Breast epithelium (tissue), 4 donors: ENCODE measurements around the gene KPNA5. TPM values are rescaled to one million over a fixed set of nuclear protein-coding genes. Genes with fewer than 3 reads are reported as not detected.
"Not testable (repeated sequence)": the region's sequence is repeated elsewhere in the genome, so short reads cannot be mapped to it uniquely, and the experiment has no call there.

ENCODE experiments used
- DNase-seq, 2 donors: peaks; one replicate each; pipeline ENCODE4 v3.0.0-alpha.2; 2019; ENCODE audit warnings: low spot score in 2 of 2
- H3K27ac ChIP-seq, 2 donors: fragments of 200-600 bp; sonication (generic) in 1 of 2; one replicate each; pipeline ENCODE4 v1.5.1; 2016 to 2019; ENCODE audit warnings: mild to moderate bottlenecking in 1 of 2
- H3K27me3 ChIP-seq, 2 donors: fragments of 200-600 bp; sonication (generic) in 1 of 2; one replicate each; pipeline versions ENCODE4 v1.5.1 to v1.6.0; 2017 to 2019; ENCODE audit warnings: control low read depth in 1 of 2, mild to moderate bottlenecking in 1 of 2
- H3K36me3 ChIP-seq: fragments of 200-600 bp; one replicate; pipeline ENCODE4 v1.5.1; 2019
- H3K4me1 ChIP-seq, 2 donors: fragments of 200-600 bp; sonication (generic); one replicate each; pipeline ENCODE4 v1.5.1; 2016 to 2019; ENCODE audit warnings: control low read depth in 1 of 2
- H3K4me3 ChIP-seq, 3 donors: fragments of 200-600 bp; sonication (generic); 1 replicate in 2 of 3; 2 replicates in 1 of 3; pipeline ENCODE4 v1.5.1; 2016 to 2019; ENCODE audit warnings: mild to moderate bottlenecking in 3 of 3, moderate library complexity in 2 of 3
- H3K9me3 ChIP-seq, 2 donors: fragments of 200-600 bp; sonication (generic) in 1 of 2; one replicate each; pipeline ENCODE4 v1.5.1; 2016 to 2019; ENCODE audit warnings: control low read depth in 1 of 2
- CTCF ChIP-seq, 3 donors: fragments of 450-650 bp; IDR thresholded peaks; one replicate each; pipeline ENCODE4 v1.5.1; 2016 to 2017; ENCODE audit warnings: antibody characterized with exemption in 3 of 3, mild to moderate bottlenecking in 3 of 3, moderate library complexity in 3 of 3
- POLR2A ChIP-seq: fragments of 450-650 bp; IDR thresholded peaks from one replicate; pipeline ENCODE4 v1.6.1; 2016; ENCODE audit warnings: antibody characterized with exemption, mild to moderate bottlenecking, moderate library complexity
- POLR2AphosphoS5 ChIP-seq, 3 donors: sonication (generic); formaldehyde crosslinking; IDR thresholded peaks; one replicate each; pipeline ENCODE4 v1.6.1; 2017; ENCODE audit warnings: antibody characterized with exemption in 3 of 3
- intact Hi-C: fragments of 100-400 bp; cut with DNase I; formaldehyde crosslinking; loops from one replicate; pipeline ENCODE4 v1.15.1; 2023; ENCODE audit warnings: low total_unique reads
- total RNA-seq, 3 donors: library from RNA; depleted of rRNA; stranded (reverse); fragments of >200 nt; gene quantifications; one replicate each; pipeline ENCODE4 v1.1.0, GENCODE V29; 2016

KPNA5 gene
- total RNA-seq, 3 donors from 2014 or later = 10.8 to 14.3 (median 11.2) TPM

GRCh38 chr6:116651916-116652315, 29.1 kb upstream of the KPNA5 start:
- Histone ChIP-seq H3K36me3 (no peaks in the 10 kb centered on the region), H3K27ac (no peak overlapping the region), H3K4me3 (no peak overlapping the region), H3K9me3 (no peaks in the 10 kb centered on the region), H3K4me1 (no peaks in the 10 kb centered on the region), H3K27me3 (no peaks in the 10 kb centered on the region)
- intact Hi-C loops = no loop called here
- TF ChIP-seq POLR2A = no peak
- no peak for TF ChIP-seq CTCF (IDR thresholded peaks at IDR 0.05)
- TF ChIP-seq POLR2AphosphoS5 (IDR thresholded peaks at IDR 0.05) = no peak
- DNase-seq = no peak

GRCh38 chr6:116661594-116661993, 19.4 kb upstream of the KPNA5 start:
- intact Hi-C loops = no loop called here
- DNase-seq = no peak
- H3K36me3 ChIP-seq = no peaks in the 10 kb centered on the region
- TF ChIP-seq POLR2A (no peak), POLR2AphosphoS5 (IDR thresholded peaks at IDR 0.05) (no peak), CTCF (IDR thresholded peaks at IDR 0.05) (no peak)
- no peaks in the 10 kb centered on the region for H3K27me3 ChIP-seq
- H3K4me1 ChIP-seq = no peaks in the 10 kb centered on the region
- H3K9me3 ChIP-seq = no peaks in the 10 kb centered on the region
- H3K27ac ChIP-seq = no peak overlapping the region
- no peak overlapping the region for H3K4me3 ChIP-seq

- Histone ChIP-seq H3K4me3 (no peak overlapping the region), H3K4me1 (peaks cover 0 to 3% of the 10 kb centered on the region in 2 donors), H3K27ac (no peak overlapping the region), H3K27me3 (no peaks in the 10 kb centered on the region), H3K36me3 (no peaks in the 10 kb centered on the region), H3K9me3 (no peaks in the 10 kb centered on the region)
- DNase-seq = no peak
- no peak for TF ChIP-seq POLR2A
- TF ChIP-seq POLR2AphosphoS5 (IDR thresholded peaks at IDR 0.05) = no peak
- TF ChIP-seq CTCF (IDR thresholded peaks at IDR 0.05) = no peak
- intact Hi-C loops = no loop called here
These were observed 18.8 kb upstream of the KPNA5 start for GRCh38 chr6:116662202-116662601.

GRCh38 chr6:116663308-116663707, 17.7 kb upstream of the KPNA5 start:
- intact Hi-C loops = no loop called here
- no peak overlapping the region for H3K4me3 ChIP-seq
- TF ChIP-seq POLR2A (no peak), POLR2AphosphoS5 (IDR thresholded peaks at IDR 0.05) (no peak), CTCF (IDR thresholded peaks at IDR 0.05) (no peak)
- H3K9me3 ChIP-seq = no peaks in the 10 kb centered on the region
- no peak for DNase-seq
- H3K36me3 ChIP-seq = no peaks in the 10 kb centered on the region
- peaks cover 0 to 3% of the 10 kb centered on the region in 2 donors for H3K4me1 ChIP-seq
- H3K27ac ChIP-seq = no peak overlapping the region
- no peaks in the 10 kb centered on the region for H3K27me3 ChIP-seq

GRCh38 chr6:116664169-116664568, 16.8 kb upstream of the KPNA5 start:
- intact Hi-C loops, DNase-seq, H3K27me3 ChIP-seq, H3K9me3 ChIP-seq, H3K36me3 ChIP-seq, H3K4me3 ChIP-seq, H3K4me1 ChIP-seq, H3K27ac ChIP-seq: not testable (repeated sequence)

GRCh38 chr6:116665464-116665863, 15.5 kb upstream of the KPNA5 start:
- intact Hi-C loops = no loop called here
- H3K4me1 ChIP-seq = peaks cover 0 to 3% of the 10 kb centered on the region in 2 donors
- no peak overlapping the region for H3K27ac ChIP-seq
- TF ChIP-seq POLR2AphosphoS5 (IDR thresholded peaks at IDR 0.05) = no peak
- no peak for TF ChIP-seq CTCF (IDR thresholded peaks at IDR 0.05)
- no peak for TF ChIP-seq POLR2A
- H3K27me3 ChIP-seq = no peaks in the 10 kb centered on the region
- H3K4me3 ChIP-seq = no peak overlapping the region
- DNase-seq = no peak
- H3K9me3 ChIP-seq = no peaks in the 10 kb centered on the region
- no peaks in the 10 kb centered on the region for H3K36me3 ChIP-seq
